ENCODE measurements around the gene IFT57.

Gene IFT57

DNA sequence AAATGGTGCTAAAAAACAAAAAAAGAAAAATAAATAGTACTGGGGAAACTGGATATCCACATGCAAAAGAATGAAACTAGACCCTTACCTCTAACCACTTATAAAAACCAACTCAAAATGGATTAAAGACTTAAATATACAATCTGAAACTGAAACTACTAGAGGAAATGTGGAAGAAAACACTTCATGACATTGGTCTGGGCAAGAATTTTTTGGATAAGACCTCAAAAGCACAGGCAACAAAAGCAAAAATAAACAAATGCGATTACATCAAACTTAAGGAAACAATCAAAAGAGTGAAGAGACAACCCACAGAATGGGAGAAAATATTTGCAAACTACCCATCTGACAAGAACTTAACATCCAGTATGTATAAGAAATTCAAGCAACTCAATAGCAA lies 6.4 kb downstream of the IFT57 start:
- DNase-seq, result no peak

DNA sequence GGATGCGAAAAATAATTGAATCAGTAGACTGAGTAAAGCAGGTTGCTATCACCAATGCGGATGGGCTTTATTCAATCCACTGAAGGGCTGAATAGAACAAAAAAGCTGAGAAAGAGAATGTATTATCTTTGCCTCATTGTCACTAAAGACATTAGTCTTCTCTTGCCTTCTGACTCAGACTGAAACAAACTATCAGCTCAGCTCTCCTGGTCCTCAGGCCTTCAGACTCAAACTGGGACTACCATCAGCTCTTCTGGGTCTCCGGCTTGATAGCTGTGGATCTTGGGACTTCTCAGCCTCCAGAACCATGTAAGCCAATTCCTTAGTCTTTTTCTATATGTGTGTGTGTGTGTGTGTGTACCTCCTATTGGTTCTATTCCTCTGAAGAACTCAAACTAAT lies 12.6 kb downstream of the IFT57 start:
- no peak for DNase-seq

DNA sequence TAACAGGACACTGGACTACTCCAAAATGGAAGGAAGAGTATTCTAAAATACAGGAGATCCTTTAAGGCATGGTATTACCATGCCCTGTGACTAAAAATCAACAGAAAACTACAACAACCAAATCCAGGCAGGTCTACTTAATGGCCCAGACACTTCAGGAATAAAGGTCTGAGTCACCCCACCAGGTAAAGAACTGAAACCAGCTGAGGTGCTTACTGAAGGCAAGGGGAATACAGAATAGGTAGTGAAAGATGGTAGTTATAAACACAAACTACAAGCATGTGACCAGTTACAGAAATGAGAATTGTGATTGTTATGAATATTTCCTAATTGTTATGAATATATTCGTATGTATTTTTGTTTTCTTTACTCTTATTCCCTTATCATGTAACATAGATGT lies 13.4 kb downstream of the IFT57 start:
- no peak for DNase-seq

DNA sequence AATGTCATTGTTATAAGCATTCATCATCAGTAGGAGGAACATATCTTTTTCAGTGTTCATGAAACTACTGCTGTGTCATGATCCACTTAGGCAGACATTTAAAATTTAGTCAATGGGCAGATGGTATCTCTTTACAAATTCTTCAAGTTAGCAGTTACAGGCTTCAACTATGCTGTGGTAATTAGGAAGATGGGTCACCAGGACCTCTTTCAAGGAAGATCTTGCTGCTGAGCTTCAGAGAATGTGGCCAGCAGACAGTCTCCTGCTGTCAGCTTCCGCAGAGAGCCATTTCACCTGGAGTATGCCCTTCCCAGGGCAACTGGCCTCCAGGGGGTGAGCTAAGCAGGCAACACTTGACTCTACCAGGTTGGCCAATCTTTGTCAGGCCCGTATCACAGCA lies 19.4 kb downstream of the IFT57 start:
- no peak for DNase-seq

DNA sequence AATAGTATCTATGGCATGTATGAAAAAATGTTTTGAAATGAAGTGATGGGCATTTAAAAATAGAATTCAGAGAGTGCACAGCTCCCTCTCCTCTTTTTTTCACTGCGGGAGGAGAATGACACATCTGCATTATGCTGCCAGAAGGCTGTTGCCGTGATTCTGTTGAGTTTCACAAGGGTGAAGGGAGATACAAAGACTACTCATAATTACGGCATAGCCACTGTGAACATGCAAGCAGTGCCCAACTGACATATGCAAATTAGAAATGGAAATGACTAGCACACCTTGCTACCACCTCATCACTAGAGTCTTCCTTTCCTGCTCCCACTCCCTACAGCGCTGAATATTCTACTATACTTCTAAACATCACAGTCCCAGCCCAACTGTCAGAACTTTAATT lies 20.1 kb downstream of the IFT57 start:
- DNase-seq, result no peak

DNA sequence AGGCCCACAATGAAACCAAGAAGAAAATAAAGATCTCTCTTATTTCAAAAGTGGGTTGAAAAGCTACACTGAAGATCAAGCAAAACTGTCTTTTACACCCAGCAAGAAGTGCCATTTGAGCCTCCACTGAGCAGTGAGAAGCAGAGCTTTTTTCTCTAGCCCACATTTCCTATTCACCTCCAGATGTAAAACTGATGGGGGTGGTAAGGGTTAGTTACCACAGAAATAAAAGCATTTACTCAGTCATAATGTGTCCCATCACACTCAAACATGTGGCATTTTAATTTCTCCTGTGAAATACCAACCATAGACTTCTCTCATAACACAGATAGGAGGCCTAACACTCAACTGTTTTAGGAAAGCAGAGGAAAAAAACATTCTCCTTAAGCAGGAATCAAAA lies 21.0 kb downstream of the IFT57 start:
- DNase-seq, result no peak

DNA sequence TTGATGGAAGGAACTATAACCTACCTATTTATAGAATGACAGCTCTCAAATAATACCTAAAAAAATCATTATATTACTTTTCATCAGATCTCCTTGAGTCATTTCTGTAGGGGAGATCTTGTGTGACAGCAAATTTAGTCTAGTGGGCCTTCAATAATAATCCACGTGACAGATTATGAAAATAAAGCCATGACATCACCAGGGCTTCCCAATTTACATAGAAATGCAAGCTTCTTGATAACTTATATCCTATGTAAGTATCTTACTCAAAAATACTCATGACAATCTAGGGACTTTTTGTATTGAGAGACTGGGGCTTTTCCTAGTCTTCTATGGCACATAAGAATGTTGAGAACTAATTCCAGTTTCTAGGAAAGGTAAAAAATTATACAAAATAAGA lies 21.6 kb downstream of the IFT57 start:
- DNase-seq, result no peak

DNA sequence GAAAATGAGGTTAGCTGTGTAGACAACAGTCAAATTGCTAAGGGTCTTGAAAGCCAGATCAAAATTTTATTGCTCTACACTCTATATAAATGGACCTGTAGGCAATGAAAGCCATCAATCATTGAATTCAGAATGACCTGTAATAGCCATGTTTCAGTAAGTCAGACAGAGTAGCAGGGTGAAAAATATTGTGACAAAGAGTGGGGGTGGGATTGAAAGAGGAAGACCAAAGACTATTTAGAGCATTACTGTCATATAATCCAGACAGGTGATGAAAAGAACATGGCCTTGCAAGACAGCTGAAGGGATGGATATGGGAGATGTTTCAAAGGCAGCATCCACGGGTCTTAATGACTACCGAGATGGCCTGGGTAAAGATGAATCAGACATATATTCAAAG lies 22.2 kb downstream of the IFT57 start:
- DNase-seq, result no peak

DNA sequence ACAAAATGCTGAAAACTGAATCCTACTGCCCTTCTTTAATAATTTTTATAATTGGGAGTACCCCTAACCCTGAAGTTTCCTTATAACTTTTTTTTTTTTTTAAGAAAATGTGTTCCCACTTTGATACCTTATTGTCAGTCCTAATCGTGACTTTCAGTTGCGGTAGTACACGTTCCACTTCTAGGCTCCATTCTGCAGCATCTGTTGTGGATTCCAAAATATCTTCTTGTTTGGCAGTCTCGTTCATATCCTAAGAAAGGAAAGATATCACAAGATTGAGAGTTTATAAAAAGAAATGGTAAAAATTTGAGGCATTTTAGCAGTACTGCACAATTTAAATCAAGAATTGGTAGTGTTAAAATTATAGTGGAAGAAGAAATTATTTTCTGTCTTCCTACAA lies 30.8 kb downstream of the IFT57 start:
- DNase-seq, result no peak

DNA sequence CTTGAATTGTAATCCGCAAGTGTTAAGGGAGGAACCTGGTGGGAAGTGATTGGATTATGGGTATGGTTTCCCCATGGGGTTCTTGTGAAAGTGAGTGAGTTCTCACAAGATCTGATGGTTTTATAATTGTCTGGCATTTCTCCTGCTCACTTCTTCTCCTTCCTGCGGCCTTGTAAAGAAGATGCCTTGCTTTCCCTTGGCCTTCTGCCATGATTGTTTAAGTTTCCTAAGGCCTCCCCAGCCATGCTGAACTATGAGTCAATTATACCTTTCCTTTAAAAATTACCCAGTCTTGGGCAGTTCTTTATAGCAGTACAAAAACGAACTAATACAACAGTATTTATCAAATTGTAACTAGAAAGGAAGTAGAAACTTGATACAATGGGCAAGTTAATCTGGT lies 31.9 kb downstream of the IFT57 start:
- no peak for DNase-seq

DNA sequence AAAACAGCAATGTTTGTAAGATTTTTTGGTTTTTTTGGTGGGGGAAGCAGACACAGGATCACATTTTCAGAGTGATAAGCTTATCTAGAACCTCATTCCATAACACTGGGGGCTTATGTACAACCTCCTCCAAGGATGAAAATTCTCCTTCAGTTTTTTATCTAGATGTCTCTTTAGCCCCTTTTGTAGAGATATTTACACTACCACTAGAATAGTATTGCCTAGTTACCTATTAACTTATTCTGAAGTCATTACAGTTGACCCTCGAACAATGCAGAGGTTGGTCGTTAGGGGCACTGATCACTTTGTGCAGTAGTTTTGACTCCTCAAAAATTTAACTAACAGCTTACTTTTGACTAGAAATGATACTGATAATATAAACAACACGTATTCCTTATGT lies 32.8 kb downstream of the IFT57 start:
- DNase-seq, result no peak

DNA sequence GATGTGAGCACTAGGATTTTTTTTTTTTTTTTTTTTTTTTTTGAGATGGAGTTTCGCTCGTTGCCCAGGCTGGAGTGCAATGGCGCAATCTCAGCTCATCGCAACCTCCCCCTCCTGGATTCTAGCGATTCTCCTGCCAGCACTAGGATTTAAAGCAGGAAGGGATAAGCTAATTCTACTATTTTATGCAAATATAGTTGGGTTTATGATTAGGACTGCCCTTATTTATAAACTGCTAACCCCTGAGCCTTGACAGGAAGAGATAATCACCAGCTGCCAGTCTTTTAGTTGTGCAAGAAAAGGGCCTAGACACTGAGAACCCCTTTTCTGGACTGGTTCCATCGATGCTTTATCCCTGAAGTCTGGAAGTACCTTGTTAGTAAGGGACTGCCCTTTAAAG lies 36.7 kb downstream of the IFT57 start:
- DNase-seq, result no peak

DNA sequence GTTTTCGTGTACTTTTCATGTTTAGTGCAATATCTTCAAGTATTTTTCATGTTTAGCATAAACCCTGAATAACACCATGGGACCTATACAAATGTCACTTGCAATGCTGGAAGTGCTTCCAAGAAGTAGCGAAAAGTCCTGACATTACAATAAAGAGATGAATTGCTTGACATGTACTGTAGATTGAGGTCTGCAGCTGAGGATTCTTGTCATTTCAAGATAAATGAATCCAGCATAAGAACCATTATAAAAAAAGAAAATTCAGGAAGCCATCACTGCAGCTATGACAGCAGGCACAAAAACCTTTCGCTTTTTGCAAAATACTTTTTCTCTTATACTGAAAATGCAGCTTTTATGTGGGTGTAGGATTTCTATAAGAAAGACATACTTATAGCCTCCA lies 37.4 kb downstream of the IFT57 start:
- DNase-seq, result no peak

DNA sequence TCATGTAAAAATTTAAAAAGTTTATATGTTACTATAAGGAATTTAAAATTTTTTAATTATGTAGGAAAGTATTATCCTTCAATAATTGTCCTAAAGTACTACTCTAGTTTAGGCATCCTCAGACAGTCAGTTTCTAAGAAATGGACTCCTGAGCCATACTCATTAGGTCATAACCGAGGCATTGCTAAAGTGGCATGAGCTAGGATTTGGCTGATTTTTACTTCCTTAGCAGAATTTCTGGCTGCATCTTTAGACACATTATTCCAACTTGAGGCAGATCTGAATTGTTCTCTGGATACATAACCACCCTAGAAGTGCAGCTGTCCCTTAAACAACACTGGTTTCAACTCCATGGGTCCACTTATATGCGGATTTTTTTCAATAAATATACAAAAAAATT lies 38.3 kb downstream of the IFT57 start:
- DNase-seq, result no peak

DNA sequence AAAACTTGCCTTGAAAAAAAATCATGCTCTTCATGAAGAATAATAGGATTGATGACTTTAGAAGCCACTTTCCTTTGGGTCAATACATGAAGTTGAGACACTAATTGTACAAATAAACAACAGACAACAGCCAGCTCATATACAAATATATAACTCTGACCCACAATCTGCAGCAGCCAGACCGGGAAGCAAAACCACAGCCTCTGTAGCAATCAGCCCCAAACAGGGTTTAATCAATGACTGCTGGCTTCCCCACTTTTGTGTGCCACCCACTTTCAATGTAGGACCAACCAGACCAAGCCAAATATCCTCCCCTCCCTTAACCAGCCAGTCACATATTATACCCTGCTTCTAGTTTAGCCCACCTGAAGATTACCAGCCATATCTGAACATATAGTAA lies 39.0 kb downstream of the IFT57 start:
- DNase-seq, result no peak

DNA sequence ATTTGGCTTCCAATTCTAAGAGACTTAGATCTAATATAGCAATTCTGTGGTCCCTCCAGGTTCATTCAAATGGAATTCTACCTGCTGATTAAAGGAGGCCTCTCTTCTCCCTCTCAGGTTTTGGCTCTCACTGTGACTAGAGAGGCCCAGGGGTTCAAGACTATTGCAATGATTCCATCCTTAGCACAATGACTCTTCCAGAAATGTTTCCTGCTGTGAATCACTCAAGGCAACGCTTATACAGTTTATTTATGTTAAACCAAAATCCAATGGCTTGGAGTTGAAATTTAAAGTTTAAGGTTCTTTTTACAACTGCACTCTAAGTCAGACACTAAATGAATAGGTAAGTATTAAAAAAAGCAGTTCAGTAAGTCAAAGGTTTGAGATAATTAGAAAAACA lies 39.9 kb downstream of the IFT57 start:
- DNase-seq, result no peak

DNA sequence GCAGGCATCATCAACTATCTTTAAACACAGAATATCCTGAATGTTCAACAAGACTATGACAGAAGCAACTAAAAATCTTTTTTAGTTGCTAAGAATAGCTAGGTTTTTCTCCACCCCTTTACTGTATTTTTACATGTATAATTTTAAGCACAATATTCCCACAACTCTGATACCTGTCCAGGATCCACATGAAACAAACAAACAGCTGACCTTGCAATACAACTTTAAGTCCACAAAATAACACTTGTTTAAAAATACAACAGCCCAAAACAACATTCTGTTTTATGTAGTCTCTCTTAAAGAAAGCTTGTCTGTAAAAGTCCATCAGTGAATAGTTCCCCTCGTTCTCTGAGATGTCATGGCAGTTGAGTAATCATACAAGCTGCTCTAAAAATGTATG lies 41.1 kb downstream of the IFT57 start:
- DNase-seq, result no peak

DNA sequence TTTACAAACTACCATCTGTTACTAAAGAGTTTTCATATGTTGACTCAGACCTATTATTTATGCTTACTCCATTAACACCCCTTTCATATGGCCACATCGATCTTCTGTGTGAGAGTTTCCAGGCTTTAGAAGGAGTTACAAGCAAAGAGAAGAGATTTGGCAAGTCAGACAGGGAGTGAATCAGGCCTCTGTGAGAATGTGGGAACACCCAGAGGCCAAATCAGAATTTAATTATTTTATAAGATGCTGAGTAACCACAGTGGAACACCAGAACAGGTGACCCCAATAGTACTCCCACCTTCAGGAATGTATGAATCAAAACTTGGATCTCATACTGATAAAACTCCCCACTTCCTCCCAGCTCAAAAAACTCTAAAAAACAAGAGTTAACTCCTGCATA lies 42.0 kb downstream of the IFT57 start:
- DNase-seq, result no peak

DNA sequence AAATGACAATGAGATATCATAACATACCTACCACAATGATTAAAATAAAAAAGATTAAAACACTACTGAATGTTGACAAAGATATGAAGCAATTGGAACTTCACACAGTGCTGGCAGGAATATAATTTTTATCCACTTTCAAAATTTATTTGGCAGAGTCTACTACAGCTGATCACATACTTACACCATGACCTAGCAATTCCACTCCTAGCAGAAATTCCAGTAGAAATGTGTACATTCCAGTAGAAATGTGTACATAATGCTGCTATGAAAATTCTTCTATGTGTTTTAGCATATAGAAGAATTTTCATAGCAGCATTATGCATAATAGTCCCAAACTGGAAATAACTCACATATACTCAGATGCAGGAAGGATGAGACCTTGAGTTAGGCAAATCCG lies 43.5 kb downstream of the IFT57 start:
- no peak for DNase-seq

DNA sequence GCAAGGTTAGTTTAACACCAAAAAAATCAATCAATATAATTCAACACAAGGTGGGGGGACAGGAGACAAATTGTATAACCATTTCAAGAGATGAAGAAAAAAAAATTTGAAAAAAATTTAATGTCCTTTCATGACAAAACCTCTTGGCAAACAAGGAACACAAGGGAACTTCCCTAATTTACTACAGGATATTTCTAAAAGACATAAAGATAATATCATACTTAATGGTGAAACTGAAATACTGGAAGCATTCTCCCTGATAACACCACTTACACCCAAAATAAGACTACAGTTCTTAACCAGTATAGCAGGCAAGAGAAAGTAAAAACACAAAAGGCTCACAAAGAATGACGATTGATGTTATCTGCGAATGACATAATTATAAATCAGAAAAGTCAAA lies 44.7 kb downstream of the IFT57 start:
- no peak for DNase-seq

DNA sequence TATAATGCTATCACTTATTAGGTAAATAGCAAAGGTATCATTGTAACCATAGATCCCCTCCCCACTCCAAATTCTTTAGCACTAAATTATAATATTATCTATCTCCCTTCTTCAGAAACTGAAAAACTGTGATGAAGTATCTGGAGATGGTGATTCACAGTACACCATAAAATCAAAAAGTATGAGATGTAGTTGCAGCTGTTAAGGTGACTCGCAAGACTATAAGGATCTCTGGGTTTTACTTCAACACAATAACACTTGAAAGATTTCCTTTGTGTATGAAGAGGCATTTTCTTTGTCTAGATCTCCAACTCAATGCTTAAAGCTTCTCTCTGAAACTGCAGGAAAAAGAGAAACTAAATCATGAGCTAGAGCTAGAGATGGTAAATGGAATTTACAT lies 46.9 kb downstream of the IFT57 start:
- no peak for DNase-seq

DNA sequence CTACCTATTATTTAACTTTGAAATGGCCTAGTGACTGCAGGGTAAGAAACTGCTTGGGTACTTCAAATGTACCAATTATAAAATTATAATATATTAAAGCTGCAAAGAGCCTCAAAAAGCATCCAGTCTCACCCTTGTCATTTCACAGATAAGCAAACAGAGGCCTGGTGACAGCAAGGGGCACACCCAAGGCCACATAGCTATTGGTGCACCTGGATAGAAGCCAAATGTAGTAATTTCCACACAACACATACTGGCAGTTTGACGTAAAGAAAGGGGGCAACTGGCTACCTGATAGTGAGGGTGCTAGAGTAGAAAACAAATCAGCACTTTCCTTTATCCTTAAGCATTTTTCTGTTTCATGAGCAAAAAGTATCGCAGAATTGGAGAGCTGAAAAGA lies 51.1 kb downstream of the IFT57 start:
- DNase-seq, result no peak

DNA sequence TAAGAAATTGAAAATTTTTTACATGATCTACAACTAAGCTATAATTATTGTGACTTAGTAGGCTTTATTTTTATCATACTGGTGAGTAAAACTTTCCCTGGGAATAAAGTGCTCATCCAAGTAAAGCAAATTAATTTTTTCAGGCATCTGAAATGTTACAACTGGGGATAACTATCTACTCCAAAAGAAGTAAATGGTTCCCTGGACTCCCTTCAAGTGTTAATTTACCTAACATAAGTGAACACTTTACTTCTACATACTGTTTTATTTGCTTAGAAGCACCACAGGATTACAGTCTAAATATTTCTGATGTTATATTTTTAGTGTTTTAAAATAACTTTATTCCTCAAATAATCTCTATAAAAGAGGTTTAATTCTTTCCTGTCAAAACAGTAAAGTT lies 57.8 kb downstream of the IFT57 start:
- DNase-seq, result no peak

DNA sequence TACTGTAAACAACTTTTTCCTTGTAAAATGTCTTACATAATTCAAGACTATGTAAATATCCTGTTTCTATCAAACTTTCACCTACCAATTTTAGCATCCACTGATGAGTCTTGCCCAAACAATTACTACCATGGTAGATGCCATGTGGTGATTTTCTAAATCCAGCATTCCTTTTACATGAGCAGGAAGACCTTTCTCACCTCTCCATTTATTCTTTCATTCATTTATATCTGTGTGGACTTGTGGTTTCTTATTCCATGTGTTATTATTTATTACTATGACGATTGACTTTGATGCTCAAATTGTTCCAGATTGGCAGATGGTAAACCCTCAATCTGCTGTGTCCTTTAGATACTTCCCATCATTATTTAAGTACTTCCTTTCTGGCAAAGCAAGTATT lies 62.4 kb downstream of the IFT57 start:
- DNase-seq, result no peak

DNA sequence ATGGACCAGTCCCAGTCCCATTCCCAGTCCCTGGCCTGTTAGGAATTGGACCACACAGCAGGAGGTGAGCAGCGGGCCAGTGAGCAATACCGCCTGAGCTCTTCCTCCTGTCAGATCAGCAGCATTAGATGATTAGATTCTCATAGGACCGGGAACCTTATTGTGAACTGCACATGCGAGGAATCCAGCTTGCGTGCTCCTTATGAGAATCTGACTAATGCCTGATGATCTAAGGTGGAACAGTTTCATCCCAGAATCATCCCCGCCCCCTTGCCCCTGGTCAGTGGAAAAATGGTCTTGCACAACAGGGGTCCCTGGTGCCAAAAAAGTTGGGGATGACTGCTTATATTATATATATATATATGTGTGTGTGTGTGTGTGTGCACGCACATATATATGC lies 63.1 kb downstream of the IFT57 start:
- no peak for DNase-seq

DNA sequence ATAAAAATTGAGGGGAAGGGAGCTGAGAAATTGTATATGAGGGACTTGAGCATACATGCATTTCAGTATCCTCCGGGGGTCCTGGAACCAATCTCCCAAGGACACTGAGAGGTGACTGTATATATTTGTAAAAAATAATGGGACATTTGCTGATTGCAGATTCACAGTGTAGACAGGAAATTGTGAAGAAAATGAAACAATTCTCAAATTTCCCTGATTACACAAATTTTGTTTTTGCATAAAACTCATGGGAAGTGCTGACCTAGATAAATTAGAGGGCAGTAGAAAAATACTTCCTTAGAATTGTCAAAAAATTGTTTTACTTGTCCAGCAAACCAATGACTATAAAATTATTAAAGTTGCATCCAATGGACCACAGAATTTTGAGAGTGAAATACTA lies 64.0 kb downstream of the IFT57 start:
- DNase-seq, result no peak

DNA sequence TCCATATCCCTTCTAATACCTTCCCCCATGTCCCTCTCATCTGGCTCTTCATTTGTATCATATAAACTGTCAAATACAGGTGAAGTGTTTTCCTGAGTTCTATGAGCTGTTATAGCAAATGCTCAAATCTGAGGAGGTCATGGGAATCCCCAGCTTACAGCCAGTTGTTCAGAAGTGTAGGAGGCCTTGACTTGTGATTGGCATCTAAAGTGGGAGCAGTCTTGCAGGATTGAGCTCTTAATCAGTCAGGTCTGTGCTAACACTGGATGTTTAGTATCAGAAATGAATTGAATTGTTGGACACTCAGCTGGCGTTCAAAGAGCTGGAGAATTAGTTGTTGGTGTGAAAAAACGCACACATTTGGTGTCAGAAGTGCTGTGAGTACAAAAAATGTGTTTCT lies 65.0 kb downstream of the IFT57 start:
- no peak for DNase-seq
